Subcutaneous abdominal adipose tissue (tissue), 5 donors: ENCODE data around the gene CYP4F11.
"Not testable (repeated sequence)": the region's sequence is repeated elsewhere in the genome, so short reads cannot be mapped to it uniquely, and the experiment has no call there.

ENCODE experiments used
- H3K27ac ChIP-seq: one replicate; pipeline ENCODE4 v1.7.0; 2013; ENCODE audit warnings: low read depth, mild to moderate bottlenecking, inconsistent platforms, low read length, moderate library complexity
- H3K27me3 ChIP-seq, 5 donors: one replicate each; pipeline ENCODE4 v1.7.0; 2013; ENCODE audit warnings: low read length in 5 of 5, inconsistent platforms in 1 of 5; ENCODE audit not compliant: control insufficient read depth in 5 of 5, insufficient read depth in 4 of 5
- H3K36me3 ChIP-seq, 5 donors: one replicate each; pipeline ENCODE4 v1.7.0; 2013; ENCODE audit warnings: low read length in 5 of 5; ENCODE audit not compliant: control insufficient read depth in 5 of 5, insufficient read depth in 5 of 5
- H3K4me1 ChIP-seq, 5 donors: one replicate each; pipeline ENCODE4 v1.7.0; 2013; ENCODE audit warnings: low read length in 5 of 5, mild to moderate bottlenecking in 3 of 5, moderate library complexity in 1 of 5; ENCODE audit not compliant: control insufficient read depth in 5 of 5, insufficient read depth in 5 of 5
- H3K4me3 ChIP-seq, 5 donors: one replicate each; pipeline ENCODE4 v1.7.0; 2013; ENCODE audit warnings: low read length in 5 of 5, low read depth in 1 of 5
- H3K9ac ChIP-seq, 5 donors: one replicate each; pipeline ENCODE4 v1.7.0; 2013; ENCODE audit warnings: low read length in 5 of 5, mild to moderate bottlenecking in 4 of 5, moderate library complexity in 3 of 5
- H3K9me3 ChIP-seq, 5 donors: one replicate each; pipeline ENCODE4 v1.7.0; 2013; ENCODE audit warnings: low read length in 5 of 5; ENCODE audit not compliant: control insufficient read depth in 5 of 5
- donor health status: healthy.
- donor health status: healthy.
- donor health status: healthy.
- donor health status: healthy.
- donor health status: healthy.

CYP4F11 gene

DNA sequence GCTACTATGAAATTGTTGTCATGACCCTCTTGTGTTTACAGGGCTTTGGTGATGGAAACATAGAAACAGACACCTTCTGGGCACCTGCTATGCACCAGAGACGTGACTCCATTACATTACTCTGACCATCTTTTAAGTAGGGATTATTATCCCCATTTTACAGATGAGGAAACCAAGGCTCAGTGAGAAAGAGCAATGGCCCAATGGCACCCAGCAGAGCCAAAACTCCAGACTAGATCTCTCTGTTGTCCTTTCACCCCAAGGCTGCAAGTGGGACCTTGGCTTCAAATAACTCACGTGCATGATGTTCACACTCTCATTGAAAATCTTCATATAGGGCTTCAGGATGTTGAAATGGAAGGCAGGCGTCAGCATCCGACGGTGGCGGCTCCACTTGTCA, 42.3 kb downstream of the CYP4F11 start:
- H3K27me3 ChIP-seq = peaks cover 3 to 8% (median 6%) of the 10 kb centered on the region in 5 donors
- H3K9ac ChIP-seq = no peak overlapping the region
- H3K36me3 ChIP-seq = no peaks in the 10 kb centered on the region
- H3K4me1 ChIP-seq = no peaks in the 10 kb centered on the region
- H3K9me3 ChIP-seq = peaks cover 0 to 3% (median 0%) of the 10 kb centered on the region in 5 donors
- no peak overlapping the region for H3K27ac ChIP-seq
- no peak overlapping the region for H3K4me3 ChIP-seq

GRCh38 chr19:15891434-15891833, 42.9 kb downstream of the CYP4F11 start:
- H3K9me3 ChIP-seq = peaks cover 0 to 3% (median 0%) of the 10 kb centered on the region in 5 donors
- no peaks in the 10 kb centered on the region for H3K4me1 ChIP-seq
- no peak overlapping the region for H3K4me3 ChIP-seq
- H3K36me3 ChIP-seq = no peaks in the 10 kb centered on the region
- H3K9ac ChIP-seq = no peak overlapping the region
- H3K27me3 ChIP-seq = peaks cover 3 to 10% (median 8%) of the 10 kb centered on the region in 5 donors
- no peak overlapping the region for H3K27ac ChIP-seq

DNA sequence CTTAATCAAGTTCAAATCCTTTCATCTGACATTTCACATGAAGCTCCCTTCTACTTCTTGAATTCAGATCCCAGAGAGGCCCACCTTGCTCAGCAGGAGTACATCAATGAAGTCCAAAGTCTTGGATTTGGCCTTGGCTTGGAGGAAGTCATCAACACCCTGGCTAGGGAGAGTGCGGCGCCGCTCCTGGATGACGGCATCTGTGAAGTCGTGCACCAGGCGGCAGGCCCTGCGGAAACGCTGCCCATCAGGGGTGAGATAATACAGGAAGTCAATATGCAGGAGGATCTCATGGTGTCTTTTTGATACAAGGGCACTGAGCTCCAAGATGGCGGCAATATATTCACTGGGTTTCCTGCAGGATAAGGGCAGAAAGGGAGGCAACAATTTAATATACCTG, 45.0 kb downstream of the CYP4F11 start:
- H3K4me1 ChIP-seq, H3K4me3 ChIP-seq, H3K36me3 ChIP-seq, H3K9ac ChIP-seq, H3K27ac ChIP-seq, H3K9me3 ChIP-seq: not testable (repeated sequence)
- peaks cover 0 to 15% (median 5%) of the 10 kb centered on the region in 5 donors for H3K27me3 ChIP-seq

DNA sequence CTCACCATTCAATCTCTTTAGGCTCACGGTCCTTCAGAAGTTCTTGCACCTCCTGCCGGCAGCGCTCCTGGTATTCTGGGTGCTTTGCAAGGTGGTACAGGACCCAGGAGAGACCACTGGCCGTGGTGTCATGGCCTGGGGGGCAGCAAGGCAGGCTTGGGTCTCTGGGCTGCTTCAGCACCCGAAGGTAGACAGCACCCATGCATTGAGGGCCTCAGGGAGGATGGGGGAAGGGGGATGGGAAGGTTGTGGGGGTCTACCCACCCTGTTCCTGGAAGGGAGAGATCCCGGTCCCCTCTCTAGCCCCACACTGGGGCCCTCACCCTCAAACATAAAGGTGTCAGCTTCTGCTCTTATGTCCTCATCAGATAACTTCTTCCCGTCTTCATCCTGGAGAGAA, 48.4 kb downstream of the CYP4F11 start:
- no peak overlapping the region for H3K27ac ChIP-seq
- peaks cover 0 to 12% (median 4%) of the 10 kb centered on the region in 5 donors for H3K27me3 ChIP-seq
- no peaks in the 10 kb centered on the region for H3K36me3 ChIP-seq
- no peak overlapping the region for H3K9ac ChIP-seq
- peaks cover 0 to 1% (median 0%) of the 10 kb centered on the region in 5 donors for H3K9me3 ChIP-seq
- no peaks in the 10 kb centered on the region for H3K4me1 ChIP-seq
- H3K4me3 ChIP-seq = no peak overlapping the region

GRCh38 chr19:15885167-15885566, 49.2 kb downstream of the CYP4F11 start:
- no peak overlapping the region for H3K9ac ChIP-seq
- no peak overlapping the region for H3K27ac ChIP-seq
- no peaks in the 10 kb centered on the region for H3K36me3 ChIP-seq
- H3K27me3 ChIP-seq = peaks cover 0 to 12% (median 4%) of the 10 kb centered on the region in 5 donors
- H3K9me3 ChIP-seq = peaks cover 0 to 2% (median 0%) of the 10 kb centered on the region in 5 donors
- no peak overlapping the region for H3K4me3 ChIP-seq
- no peaks in the 10 kb centered on the region for H3K4me1 ChIP-seq

GRCh38 chr19:15883329-15883728, 51.0 kb downstream of the CYP4F11 start:
- H3K9ac ChIP-seq, H3K9me3 ChIP-seq: not testable (repeated sequence)
- peaks cover 0 to 16% (median 13%) of the 10 kb centered on the region in 5 donors for H3K27me3 ChIP-seq

GRCh38 chr19:15874821-15875474, 59.4 kb downstream of the CYP4F11 start:
- H3K36me3 ChIP-seq = no peaks in the 10 kb centered on the region
- no peak overlapping the region for H3K4me3 ChIP-seq
- peaks cover 3 to 24% (median 10%) of the 10 kb centered on the region in 5 donors for H3K27me3 ChIP-seq
- H3K4me1 ChIP-seq = no peaks in the 10 kb centered on the region
- H3K9ac ChIP-seq = no peak overlapping the region
- H3K9me3 ChIP-seq = peaks cover 0 to 2% (median 0%) of the 10 kb centered on the region in 5 donors
- no peak overlapping the region for H3K27ac ChIP-seq

More at GRCh38 chr19:15883329-15883728, 51.0 kb downstream of the CYP4F11 start:
- H3K27ac ChIP-seq, H3K36me3 ChIP-seq, H3K4me3 ChIP-seq, H3K4me1 ChIP-seq: not testable (repeated sequence)

DNA sequence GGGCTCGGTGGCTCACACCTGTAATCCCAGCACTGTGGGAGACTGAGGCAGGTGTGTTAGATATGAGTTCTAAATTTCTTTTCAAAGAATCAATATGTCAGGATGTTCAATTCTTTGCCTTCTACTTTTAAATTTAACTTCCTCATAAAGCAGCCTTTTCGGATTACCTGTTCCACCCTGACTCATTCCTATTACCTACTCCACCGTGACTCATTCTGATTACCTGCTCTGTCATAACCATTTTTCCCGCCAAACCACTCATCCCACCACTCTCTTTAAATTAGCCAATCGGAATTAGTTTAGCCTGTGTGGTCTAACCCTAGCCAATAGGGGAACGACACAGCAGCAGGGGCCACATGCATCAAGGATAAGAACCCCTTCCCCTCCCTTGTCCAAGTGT, 60.6 kb downstream of the CYP4F11 start:
- not testable (repeated sequence) for H3K4me1 ChIP-seq, H3K4me3 ChIP-seq, H3K9me3 ChIP-seq, H3K27ac ChIP-seq, H3K36me3 ChIP-seq, H3K9ac ChIP-seq
- peaks cover 3 to 16% (median 7%) of the 10 kb centered on the region in 5 donors for H3K27me3 ChIP-seq

DNA sequence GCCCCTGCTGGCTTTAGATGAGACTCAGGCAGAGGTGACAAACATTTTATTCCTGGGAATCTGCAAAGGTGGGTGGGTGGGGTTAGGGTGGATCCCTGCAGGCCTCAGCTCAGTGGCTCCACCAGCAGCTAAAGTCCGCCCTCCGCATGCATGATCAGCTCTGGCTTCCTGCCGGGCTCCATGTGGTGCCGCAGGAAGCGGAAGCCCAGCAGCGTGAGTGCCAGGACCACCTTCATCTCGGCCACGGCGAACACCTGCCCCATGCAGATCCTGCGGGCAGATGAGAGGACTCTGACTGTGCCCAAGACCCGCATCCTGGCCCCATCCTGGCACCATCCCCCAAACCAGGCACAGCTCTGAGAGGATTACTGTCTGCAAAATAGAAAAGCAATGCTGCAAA, 62.8 kb downstream of the CYP4F11 start:
- no peaks in the 10 kb centered on the region for H3K9me3 ChIP-seq
- H3K36me3 ChIP-seq = no peaks in the 10 kb centered on the region
- H3K4me3 ChIP-seq = no peak overlapping the region
- no peak overlapping the region for H3K27ac ChIP-seq
- H3K9ac ChIP-seq = no peak overlapping the region
- no peaks in the 10 kb centered on the region for H3K4me1 ChIP-seq
- H3K27me3 ChIP-seq = peaks cover 3 to 15% (median 7%) of the 10 kb centered on the region in 5 donors

- Histone ChIP-seq H3K9ac (no peak overlapping the region), H3K27me3 (peaks cover 3 to 16% (median 7%) of the 10 kb centered on the region in 5 donors), H3K4me1 (no peaks in the 10 kb centered on the region), H3K9me3 (no peaks in the 10 kb centered on the region), H3K36me3 (no peaks in the 10 kb centered on the region), H3K4me3 (no peak overlapping the region), H3K27ac (no peak overlapping the region)
These were observed 64.5 kb downstream of the CYP4F11 start for GRCh38 chr19:15869873-15870272.
